HG03196 (cell line): ENCODE data around the gene RAB7A.
"Not testable (repeated sequence)": the region's sequence is repeated elsewhere in the genome, so short reads cannot be mapped to it uniquely, and the experiment has no call there.

ENCODE experiments used
- ATAC-seq: cut with Tn5 transposase; IDR thresholded peaks from one replicate; pipeline ENCODE4 v1.9.1; 2021; ENCODE audit not compliant: unreplicated experiment

The RAB7A gene

DNA sequence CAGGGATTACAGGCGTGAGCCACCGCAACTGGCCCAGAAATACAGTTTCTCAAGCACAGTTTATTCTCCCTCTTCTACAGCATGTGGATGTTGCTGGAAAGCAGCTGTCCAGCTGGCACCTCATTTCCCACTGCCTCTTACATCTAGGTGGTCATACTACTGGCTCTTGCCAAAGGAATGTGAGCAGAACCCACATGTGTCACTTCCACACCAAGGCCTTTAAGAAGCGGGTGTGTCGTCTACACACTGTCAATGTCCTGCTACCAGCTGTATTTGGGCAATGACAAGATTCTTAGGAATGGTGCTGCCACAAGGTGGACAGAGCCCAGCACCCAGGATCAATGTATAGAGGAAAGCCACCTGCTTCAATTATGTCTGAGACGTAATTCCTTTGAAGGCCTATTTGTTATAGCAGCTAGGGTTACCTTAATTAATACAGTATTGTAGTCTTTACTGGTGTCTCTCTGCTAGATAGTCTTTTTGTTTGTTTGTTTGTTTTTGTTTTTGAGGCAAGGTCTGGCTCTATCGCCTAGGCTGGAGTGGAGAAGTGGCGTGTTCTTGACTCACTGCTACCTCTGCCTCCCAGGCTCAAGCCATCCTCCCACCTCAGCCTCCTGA, 15.1 kb upstream of the RAB7A start:
- ATAC-seq, result no peak

DNA sequence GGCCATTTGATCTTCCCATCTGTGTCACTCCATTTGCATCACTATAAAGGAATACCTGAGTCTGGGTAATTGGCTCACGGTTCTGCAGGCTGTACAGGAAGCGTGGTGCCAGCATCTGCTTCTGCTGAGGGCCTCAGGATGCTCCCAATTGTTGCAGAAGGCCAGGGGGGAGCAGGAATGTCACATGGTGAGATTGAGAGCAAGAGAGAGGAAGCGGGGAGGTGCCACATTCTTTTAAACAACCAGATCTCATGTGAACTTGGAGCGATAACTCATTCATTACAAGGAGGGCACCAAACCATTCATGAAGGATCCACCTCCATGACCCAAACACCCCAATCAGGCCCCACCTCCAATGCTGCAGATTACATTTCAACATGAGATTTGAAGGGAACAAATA, 13.1 kb upstream of the RAB7A start:
- ATAC-seq, result no peak

DNA sequence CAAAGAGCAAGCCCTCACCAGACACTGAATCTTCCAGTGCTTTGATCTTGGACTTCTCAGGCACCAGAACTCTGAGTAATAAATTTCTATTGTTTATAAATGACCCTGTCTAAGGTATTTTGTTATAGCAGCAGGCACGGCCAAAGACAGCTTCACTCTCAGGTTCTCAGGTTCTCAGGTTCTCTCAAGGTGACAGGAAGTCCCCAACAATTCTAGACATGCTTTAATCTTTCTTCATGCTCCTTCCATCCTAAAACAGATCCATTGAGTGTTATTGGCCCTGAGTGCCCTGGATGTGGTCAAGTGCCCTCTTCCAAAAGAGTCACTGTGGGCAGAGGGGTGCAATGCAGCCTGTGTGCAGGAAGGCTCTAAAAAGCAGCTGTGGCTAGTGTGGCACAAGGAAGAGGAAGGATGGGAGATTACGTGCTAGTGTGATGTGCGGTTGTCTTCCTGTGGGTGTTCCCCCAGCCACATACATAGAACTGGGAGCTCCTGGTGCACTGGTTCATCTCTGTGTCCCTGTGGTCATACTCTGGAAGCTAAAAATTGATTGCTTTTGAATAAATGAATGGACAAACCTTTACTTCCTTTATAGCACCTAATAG, 11.0 kb upstream of the RAB7A start:
- no peak for ATAC-seq

DNA sequence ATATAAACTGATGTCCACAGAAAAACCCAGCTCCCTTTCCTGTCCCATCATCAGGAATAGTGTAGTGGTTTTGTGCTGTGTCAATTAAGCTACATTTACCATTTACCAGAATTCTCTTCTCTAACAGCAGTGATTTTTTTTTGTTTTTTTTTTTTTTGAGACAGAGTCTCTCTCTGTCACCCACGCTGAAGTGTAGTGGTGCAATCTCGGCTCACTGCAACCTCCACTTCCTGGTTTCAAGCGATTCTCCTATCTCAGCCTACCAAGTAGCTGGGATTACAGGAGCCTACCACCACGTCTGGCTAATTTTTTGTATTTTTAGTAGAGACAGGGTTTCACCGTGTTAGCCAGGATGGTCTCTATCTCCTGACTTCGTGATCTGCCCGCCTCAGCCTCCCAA, 7.1 kb upstream of the RAB7A start:
- ATAC-seq, result not testable (repeated sequence)

DNA sequence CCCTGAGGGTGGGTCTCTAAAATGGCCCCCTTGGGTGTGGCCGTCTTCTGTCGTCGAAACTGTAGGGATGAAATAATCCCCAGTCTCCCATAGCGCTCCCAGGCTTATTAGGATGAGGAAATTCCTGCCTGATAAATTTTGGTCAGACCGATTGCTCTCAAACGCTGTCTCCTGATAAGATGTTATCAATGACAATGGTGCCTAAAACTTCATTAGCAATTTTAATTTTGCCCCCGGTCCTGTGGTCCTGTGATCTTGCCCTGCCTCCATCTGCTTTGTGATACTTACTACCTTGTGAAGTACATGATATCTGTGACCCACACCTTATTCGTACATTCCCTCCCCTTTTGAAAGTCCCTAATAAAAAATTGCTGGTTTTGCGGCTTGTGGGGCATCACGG, 5.1 kb upstream of the RAB7A start:
- no peak for ATAC-seq

DNA sequence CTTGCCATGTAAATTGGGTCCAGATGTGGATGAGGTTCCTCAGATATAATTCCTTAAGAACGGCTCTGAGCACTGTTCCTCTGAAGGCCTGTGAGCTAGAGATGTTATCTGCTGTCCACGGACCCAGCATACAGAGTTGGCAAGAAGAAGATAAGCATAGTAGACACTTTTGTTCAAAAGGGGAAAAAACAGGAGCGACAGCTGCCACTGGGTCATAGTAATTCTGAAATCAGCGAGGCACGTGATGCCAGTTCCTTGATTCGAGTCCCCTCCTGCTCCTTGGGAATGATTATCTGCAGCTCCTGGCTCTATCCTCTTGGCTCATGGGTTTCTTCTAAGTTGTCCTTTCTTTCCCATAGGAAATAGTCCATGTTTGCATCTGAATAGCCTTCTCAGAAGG, 2.5 kb upstream of the RAB7A start:
- ATAC-seq, result no peak

DNA sequence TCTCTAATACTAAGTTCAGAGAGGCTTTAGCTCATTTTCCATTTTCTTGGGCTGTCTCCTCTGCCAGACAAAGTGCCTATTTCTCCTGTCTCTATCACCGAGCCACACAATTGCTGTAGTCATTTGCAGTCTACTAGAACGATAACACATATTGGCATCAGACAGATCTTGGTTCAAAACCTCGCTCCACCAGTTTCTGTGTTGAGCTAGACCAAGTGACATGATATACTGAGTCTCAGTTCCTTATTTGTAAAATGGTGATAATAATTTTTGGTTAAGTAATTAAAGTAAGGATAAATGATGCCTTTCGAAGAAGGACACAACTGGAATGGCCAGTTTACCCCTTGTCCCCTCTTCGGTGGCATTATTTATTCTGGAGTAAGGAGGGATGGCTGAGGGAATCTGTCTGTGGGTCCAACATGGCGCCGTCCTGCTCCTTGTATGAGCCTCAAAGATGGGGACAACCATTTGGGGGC, 398 bp upstream of the RAB7A start:
- ATAC-seq, result peak; percentile 11

DNA sequence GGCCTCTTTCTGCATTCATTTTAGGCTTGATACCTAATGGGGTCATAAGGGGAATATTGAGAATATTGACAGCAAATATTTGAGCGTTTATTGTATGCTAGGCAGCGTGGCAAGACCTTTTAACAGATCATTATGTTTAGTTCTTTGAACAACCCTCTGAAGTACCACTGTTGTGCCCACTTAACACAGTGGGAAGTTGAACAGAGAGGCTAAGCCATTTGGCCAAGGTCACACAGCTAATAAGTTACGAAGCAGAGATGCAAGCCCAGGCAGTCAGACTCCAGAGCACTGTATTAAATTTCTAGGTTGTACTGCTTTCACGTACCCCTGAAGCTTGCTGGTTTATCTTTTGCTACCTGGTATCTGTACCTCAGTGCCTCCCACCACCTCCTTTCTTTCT, 1.1 kb downstream of the RAB7A start:
- ATAC-seq, result no peak

DNA sequence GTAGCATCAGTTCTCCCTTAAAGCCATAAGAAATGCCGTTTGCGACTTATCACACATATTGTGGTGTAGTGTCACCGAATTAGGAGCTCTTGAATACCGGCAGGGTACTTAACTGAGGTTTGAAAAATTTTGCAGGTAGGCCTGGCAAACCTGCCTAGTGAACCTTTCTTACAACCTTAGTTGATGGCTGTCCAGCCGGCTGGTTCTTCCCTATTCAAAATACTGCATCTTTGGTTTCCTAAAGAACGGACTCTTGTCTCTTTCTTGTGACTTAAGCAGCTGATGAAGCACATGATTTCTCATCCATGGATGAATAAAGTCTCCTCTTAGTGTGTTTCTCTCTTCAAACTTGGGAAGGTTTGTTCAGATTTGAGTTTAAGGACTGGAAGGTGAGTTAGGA, 1.5 kb downstream of the RAB7A start:
- ATAC-seq, result no peak

DNA sequence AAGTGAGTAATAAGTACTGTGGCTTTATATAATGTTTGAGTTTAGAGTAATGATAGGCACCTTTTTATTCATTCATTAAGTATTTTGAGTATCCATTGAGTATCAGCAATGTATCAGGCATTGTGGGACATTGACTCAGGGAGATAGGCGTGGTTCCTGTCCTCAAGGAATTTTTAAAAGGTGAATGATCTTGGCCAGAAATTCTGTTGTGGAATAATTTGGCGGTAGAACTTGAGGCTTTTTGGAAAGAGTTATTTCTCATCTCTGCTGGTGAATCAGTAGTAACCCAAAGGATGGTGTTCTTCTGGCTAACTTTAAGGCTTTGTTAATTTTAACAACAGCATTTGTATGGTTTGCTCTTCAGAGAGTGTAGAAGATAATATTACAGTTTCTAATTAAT, 2.0 kb downstream of the RAB7A start:
- ATAC-seq, result no peak

DNA sequence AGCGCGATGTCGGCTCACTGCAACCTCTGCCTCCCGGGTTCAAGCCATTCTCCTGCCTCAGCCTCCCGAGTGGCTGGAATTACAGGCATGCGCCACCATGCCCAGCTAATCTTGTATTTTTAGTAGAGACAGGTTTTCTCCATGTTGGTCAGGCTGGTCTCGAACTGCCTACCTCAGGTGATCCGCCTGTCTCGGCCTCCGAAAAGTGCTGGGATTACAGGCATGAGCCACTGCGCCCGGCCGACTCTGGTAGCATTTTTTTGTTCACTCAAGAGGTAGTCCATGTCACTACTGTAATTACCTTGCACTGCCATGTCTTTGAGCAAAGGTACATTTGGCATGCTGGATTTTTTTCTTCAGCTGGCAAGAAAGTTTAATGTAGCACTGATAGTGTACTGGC, 2.5 kb downstream of the RAB7A start:
- not testable (repeated sequence) for ATAC-seq

DNA sequence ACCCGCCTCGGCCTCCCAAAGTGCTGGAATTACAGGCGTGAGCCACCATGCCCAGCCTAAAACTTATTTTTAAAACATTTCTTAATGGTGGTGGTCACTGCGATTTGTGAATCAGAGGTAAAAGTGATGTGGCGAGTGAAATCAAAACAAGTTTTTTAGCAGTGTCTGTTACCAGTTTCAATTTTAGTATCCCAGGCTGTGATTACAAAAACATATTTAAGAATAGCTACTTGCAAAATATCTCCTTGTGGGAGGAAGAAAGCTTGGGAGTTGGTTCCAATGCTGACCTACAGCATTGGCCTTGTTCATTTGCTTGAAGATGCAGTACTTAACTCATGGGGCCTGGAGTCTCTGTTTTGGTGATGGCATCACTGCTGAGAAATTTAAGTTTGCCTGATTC, 4.5 kb downstream of the RAB7A start:
- ATAC-seq, result no peak

DNA sequence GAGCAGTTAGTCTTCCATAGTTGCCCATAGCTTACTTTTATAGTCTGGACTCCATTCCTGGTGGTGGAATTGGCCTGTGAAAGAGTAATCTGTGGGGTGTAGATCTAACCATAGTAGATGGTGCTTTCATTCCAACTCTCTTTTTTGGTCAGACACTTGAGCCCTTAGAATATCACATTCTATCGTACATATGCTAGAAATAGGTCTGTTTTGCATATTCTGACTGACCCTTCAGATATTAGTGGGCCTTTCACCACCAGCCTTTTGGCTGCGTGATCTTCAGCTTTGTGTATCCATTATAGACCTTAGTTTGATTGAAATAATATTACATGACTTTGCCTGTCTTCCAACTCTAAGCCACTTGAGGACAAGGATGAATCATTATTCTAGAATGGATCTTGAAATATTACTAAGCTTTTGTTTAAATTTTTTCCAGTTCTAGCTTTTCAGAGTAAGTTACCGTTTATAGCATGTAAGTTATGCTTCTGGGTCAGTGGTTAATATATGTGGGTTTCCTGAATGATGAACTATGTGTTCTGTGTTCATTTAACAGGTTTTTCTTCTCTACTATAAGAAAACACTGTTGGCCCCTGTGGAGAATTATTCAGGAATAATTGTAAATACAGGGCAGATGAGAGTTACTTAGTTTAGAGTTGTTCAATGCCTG, 8.7 kb downstream of the RAB7A start:
- no peak for ATAC-seq

DNA sequence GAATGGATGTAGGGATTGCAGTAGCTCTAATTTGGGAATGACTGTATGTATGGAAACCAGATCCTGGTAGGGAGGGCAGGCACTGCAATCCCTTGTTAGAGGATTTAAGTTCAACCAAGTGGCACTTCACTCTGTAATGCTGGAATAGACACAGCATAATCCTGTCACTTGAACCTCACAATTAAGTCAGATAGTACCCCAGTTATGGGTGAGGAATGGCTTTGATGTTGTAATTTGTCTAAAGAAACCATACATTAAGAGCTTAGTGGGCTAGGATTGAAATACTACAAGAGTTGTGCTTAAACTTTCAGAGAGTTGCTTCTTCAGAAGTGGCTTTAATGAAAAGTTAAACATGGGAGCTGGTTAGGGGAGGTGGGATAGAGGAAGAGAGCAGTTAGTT, 9.3 kb downstream of the RAB7A start:
- ATAC-seq, result no peak

DNA sequence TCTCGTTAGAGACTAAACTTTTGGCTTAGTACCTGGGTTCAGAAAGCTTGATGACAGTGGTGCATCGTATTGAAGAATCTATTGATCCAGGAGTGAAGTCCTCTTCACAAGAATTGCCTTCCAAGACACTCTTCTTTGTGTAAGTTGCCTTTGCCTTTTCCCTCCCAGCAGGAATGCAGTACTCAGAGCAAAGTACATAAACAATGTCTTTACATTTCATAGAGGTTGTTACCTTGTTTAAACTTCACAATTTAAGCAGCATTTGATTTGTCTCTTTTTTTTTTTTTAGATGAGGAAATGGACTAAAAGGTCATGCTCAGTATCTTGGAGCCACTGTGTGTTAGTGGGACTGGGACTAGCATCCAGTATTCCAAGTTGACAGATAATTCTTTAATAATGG, 9.9 kb downstream of the RAB7A start:
- ATAC-seq, result no peak

DNA sequence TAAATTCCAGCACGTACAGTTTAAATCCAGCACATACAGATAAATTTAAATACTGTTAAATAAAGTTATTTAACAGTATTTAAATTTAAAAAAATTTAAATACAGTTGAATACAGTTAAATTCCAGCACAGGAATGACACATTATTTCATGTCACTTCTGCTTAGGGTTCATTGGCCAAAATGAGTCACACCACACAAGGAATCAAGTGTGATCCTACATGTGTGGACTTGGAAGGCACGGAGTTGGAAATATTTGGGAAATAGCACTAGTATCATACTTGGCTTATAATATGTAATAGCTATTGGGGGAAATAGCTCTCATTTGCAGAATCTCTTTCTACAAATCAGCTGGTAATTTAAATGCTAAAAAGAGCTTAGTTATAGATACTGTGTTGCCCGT, 10.6 kb downstream of the RAB7A start:
- ATAC-seq, result no peak

DNA sequence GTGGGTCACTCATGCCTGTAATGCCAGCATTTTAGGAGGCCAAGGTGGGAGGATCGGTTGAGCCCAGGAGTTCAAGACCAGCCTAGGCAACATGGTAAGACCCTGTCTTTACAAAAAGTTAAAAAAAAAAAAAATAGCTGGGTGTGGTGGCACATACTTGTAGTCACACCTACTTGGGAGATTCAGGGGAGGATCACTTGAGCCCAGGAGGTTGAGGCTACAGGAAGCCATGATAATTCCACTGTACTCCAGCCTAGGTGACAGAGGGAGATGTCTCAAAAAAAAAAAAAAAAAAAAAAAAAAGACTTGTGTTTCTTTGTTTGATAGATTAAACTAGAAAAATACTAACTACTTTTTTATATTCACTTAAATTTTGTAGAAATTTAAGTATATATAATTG, 14.6 kb downstream of the RAB7A start:
- no peak for ATAC-seq

DNA sequence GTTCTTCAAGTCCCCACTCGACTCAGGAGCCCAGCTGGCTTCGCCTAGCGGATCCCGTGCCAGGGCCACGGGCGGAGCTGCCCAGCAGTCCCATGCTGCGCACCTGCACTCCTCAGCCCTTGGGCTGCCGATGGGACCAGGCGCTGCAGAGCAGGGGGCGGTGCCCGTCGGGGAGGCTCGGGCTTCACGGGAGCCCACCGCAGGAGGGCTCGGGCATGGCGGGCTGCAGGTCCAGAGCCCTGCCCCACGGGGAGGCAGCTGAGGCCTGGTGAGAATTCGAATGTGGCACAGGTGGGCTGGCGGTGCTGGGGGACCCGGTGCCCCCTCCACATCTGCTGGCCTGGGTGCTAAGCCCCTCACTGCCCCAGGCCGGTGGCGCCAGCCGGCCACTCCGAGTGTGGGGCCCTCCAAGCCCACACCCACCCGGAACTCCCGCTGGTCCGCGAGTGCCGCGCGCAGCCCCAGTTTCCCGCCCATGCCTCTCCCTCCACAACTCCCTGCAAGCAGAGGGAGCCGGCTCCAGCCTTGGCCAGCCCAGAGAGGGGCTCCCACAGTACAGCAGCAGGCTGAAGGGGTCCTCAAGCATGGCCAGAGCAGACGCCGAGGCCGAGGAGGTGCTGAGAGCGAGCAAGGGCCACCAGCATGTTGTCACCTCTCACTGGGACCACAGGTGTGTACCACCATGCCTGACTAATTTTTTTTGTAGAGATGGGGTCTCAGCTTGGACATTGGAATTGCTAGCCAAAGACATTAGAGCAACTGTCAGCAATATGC, 17.0 kb downstream of the RAB7A start:
- ATAC-seq, result no peak

DNA sequence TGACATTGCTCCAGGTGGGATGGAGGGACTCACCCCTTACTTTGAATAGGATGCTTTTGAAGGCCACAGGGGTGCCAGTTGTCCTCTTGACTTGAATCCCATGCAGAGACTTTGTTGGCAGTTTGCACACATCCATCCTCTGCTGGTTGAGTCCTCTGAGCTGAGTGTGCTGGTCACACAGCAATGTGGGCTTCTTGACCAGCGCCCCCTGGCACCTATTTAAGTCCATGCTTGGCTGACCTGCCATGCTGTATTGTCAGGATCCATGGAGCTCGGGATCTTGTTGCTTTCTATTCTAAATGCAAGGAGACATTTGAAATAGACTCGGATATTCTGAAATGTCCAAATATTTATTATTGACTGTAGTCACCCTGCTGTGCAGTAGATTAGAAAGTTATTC, 19.8 kb downstream of the RAB7A start:
- ATAC-seq, result no peak

DNA sequence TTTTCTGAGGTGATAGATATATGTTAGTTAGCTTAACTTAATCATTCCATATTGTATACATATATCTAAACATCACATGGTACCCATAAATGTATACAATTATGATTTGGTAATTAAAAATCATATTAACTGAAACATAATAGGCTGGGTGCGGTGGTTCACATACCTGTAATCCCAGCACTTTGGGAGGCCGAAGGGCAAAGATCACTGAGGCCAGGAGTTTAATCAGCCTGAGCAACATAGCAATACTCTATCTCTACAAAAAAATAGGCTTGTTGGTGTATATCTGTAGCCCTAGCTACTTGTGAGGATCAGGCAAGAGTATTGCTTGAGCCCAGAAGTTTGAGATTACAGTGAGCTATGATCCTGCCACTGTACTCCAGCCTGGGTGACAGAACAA, 20.9 kb downstream of the RAB7A start:
- no peak for ATAC-seq

DNA sequence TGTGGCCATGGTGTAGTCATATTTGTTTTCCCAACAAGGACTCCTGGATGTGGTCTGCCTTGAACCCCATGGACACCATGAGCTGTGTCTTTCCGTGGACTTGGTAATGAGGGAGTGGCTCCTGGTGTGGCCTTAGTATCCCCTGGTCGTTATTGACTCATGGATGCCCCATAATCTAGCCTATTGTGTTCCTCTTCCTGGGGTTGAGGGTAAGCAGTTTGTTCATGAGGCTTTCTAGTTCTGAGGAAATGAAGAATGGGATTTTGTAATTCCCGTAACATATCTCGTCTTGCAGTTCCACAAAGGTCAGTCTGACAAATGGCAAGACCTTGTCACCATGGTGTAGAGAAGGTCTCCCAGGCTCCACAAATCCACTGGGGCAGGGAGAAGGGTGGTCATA, 22.6 kb downstream of the RAB7A start:
- no peak for ATAC-seq

DNA sequence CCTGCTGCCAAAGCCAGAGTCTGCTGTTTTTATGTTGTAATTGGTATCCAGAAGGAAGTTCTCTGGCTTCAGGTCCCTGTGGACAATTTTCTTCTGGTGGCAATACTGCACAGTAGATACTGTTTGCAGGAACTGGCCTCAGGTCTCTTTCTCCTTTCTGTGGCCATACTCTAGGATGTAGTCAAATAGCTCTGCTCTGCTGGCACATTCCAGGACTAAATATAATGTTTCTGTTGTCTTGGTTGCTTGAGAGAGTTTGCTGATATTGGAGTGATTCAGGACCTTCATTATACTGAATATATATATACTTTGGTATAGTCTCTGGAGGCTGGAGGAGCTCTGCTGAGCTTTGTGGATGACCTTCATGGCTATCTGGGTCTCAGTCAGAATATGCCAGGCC, 23.1 kb downstream of the RAB7A start:
- ATAC-seq, result no peak
